ENCODE results near the gene SORL1.
A peak's percentile ranks its signal among the peaks of the same experiment; 100 is the strongest.
"Not testable (repeated sequence)": the region's sequence is repeated elsewhere in the genome, so short reads cannot be mapped to it uniquely, and the experiment has no call there.

The SORL1 gene, protein sequence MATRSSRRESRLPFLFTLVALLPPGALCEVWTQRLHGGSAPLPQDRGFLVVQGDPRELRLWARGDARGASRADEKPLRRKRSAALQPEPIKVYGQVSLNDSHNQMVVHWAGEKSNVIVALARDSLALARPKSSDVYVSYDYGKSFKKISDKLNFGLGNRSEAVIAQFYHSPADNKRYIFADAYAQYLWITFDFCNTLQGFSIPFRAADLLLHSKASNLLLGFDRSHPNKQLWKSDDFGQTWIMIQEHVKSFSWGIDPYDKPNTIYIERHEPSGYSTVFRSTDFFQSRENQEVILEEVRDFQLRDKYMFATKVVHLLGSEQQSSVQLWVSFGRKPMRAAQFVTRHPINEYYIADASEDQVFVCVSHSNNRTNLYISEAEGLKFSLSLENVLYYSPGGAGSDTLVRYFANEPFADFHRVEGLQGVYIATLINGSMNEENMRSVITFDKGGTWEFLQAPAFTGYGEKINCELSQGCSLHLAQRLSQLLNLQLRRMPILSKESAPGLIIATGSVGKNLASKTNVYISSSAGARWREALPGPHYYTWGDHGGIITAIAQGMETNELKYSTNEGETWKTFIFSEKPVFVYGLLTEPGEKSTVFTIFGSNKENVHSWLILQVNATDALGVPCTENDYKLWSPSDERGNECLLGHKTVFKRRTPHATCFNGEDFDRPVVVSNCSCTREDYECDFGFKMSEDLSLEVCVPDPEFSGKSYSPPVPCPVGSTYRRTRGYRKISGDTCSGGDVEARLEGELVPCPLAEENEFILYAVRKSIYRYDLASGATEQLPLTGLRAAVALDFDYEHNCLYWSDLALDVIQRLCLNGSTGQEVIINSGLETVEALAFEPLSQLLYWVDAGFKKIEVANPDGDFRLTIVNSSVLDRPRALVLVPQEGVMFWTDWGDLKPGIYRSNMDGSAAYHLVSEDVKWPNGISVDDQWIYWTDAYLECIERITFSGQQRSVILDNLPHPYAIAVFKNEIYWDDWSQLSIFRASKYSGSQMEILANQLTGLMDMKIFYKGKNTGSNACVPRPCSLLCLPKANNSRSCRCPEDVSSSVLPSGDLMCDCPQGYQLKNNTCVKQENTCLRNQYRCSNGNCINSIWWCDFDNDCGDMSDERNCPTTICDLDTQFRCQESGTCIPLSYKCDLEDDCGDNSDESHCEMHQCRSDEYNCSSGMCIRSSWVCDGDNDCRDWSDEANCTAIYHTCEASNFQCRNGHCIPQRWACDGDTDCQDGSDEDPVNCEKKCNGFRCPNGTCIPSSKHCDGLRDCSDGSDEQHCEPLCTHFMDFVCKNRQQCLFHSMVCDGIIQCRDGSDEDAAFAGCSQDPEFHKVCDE (N-terminal part only)

DNA sequence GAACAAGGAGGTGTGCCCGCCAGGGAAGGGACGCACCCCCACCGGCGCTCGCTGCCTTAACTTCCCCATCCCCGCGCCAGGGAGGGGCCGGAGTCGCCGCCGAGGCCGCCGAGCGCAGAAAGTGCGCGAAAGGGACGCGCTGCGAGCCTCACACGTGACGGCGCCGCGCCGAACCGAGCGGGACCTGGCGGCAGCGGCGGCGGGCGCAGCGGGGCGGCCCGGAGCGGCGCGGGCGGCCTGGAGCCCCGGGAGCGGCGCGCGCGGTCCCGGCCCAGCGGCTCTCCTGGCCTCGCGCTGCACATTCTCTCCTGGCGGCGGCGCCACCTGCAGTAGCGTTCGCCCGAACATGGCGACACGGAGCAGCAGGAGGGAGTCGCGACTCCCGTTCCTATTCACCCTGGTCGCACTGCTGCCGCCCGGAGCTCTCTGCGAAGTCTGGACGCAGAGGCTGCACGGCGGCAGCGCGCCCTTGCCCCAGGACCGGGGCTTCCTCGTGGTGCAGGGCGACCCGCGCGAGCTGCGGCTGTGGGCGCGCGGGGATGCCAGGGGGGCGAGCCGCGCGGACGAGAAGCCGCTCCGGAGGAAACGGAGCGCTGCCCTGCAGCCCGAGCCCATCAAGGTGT is at the start of gene SORL1:
Gene SORL1 (plus strand): TSS at position 329 of the 623 bp plus-strand sequence. CDS start 18 bp downstream, at position 347.
- DNase-seq (ENCODE audit: low read depth in 2 of 2), result peak; percentile 63 to 70

DNA sequence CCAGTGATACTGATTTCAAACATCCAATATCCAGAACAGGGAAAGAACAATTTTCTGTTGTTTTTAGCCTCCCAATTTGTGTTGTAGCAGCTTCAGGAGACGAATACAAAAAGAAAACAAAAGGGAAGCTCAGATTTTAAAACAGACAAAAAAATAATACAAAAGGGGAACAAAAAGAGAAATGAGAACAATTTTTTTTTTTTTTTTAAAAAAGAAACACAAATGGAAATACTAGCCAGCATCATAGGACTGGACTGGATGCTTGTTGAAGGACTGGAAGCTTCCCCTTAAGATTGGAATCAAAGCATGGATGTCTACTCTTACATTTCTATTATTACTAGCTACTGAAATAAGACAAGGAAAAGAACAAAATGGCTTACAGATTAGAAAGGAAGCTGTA is 46.5 kb upstream of the SORL1 start:
- no peak for DNase-seq (ENCODE audit: low read depth in 2 of 2)

DNA sequence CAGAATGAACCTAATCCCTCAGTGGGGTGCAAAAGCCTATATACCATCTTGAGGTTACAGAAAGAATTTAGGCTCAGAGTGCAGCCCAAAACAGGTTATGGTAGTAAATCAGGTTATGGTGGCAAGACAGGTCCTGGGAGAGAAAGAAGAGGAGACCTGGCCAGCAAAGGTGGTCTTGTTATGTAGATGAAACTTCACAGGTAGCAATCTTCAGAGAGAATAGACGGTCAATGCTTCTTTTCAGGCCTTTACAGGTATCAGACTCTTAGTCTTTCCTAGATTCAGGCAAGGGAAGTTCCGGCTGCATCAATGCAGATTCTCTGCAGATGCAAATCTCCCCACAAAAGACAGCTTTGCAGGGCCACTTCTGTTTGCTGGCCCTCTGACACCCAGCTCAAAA is 45.8 kb upstream of the SORL1 start:
- DNase-seq (ENCODE audit: low read depth in 2 of 2), result no peak

DNA sequence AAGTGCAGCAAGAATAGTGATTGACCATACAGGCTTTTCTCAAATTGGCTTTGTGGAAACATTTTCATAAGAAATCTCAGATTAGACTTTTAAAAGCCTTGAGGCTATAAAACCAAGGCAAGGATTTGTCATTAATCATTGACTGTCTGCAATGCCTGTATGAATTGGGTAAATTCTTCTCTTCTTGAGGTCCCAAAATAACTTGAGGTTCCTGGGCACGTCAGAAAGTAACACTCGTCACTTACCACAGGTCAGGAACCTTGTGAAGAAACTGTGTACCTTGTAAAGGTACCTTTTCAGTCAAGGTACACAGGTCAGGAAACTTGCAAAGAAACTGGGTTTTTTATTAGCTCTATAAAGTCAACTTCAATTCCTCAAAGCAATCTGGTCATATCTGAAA is 43.3 kb upstream of the SORL1 start:
- no peak for DNase-seq (ENCODE audit: low read depth in 2 of 2)

DNA sequence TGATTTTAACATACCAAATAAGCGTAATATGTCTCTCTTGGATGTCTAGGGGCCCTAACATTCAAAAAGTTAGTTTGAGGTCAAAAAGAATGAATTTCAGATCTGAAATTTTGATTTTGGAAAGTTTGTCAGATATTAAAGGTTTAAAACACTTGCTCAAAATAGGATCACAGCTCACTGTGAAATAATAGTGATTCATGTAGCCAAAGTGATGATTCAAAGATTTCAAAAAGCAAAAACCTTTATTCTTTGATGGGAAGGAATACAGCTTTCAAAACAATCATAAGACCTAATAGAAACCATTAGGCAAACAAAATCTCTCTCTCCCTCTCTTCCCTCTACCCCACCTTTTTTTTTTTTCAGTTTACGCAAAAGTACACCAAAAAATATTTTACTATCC is 42.1 kb upstream of the SORL1 start:
- not testable (repeated sequence) for DNase-seq (ENCODE audit: low read depth in 2 of 2)

DNA sequence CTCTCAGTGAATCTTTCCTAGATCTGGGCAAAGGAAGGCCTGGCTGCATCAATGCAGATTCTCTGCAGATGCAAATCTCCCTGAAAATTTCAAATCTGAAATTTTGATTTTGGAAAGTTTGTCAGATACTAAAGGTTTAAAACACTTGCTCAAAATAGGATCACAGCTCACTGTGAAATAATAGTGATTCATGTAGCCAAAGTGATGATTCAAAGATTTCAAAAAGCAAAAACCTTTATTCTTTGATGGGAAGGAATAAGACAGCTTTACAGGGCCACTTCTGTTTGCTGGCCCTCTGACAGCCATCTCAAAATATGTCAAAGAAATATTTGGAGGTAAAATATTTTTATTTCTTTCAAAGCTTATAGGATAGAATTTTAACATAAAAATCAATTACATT is 40.8 kb upstream of the SORL1 start:
- DNase-seq (ENCODE audit: low read depth in 2 of 2), result not testable (repeated sequence)

DNA sequence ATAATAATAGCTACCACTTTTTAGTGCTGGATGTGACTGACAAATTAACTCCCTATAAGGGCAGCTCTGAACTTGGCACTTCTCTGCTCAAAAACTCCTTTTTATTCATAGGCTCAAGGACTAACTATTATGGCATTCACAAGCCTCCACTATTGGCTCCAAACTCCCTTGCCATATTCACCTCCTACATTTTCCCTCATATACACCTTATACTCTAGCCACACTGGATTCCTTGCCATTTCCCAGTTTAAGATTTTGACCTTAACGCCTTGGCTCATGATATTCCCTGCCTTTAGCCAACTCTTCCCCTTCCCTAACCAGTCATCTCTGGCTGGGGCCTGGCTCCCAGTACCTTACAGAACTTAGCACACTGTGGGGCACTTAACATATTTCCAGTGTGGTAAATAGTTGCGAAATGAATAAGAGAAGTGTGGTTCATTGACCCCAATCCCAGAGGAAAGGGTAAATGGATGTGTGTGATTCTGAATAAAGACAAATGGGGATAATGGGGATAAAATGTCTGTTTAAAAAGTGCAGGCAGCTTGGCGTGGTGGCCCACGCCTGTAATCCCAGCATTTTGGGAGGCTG is 40.0 kb upstream of the SORL1 start:
- DNase-seq (ENCODE audit: low read depth in 2 of 2), result no peak

DNA sequence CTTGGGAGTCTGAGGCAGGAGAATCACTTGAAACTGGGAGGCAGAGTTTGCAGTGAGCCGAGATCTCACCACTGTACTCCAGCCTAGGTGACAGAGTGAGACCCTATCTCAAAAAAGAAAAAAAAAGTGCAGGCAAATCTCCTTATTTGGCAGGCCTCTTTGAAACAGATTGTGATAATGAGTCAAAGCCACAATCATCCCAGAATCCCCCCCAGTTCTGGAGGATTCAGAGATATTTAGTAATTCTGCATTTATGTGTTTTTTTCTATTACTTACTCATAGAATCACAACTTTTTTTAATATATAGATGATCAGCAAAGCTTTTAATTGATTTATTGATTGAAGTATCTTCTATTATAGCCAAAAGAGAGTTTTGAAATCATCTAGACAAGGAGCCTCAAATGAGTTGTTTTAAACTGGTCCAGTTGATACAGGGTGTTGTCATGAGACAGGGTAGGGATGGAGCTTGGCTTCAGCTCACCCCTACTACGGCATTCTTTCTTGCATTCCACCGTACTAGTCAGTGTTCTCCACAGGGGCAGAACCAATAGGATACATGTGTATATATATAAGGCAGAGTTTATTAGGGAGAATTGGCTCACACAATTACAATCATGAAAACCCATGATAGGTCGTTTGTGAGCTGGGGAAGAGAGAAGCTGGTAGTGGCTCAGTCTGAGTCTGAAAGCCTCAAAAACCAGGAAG is 39.3 kb upstream of the SORL1 start:
- no peak for DNase-seq (ENCODE audit: low read depth in 2 of 2)

DNA sequence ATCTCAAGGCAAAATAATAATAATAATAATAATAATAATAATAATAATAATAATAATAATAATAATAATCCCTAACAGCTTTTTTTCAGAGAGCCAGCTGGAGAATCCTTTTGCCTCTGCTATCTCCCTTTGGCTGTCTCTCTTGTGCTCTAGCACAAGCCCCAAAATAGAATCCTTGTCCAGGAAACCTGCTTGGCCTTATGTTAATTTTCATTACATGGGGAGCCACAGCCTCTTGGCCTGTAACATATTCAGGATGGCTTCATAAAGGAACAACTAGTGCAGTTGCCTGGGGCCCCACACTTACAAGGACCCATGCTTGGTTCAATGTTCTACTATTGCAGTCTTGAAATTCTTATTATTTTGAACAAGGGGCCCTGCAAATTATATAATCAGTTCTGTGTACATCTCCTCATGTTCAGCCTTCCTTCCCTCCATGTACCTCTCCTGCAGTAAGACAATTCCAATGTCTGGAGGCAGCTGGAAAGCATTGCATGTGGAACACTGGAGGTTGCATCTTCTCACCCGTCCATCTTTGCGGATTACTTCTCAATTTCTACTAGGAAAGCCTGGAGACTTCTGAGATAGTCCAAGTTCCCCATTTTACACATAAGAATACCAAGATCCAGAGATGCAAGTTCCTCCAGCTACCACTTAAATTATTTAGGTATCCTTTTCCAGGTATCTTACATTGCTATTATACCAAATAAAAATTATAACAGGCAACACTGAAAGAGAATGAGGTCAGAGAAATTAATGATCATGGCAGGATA is 37.8 kb upstream of the SORL1 start:
- no peak for DNase-seq (ENCODE audit: low read depth in 2 of 2)

DNA sequence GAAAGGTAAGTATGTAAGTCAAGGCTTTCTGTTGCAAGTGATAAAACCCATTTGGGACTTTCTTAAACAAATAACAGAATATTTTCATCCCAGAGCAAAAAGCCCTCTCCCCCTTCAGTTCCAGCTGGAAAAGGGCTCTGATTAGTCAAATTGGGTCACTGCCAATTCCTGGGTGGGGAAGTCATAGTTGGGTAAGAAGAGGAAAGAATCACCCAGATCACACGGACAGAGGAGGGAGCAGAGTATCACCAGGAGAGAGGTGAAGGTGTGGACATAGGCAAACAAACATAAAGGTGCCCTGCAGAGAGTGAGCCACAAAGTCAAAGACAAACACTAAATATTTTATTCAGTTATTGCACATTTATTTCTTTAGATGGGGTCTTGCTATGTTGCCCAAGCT is 36.3 kb upstream of the SORL1 start:
- no peak for DNase-seq (ENCODE audit: low read depth in 2 of 2)

DNA sequence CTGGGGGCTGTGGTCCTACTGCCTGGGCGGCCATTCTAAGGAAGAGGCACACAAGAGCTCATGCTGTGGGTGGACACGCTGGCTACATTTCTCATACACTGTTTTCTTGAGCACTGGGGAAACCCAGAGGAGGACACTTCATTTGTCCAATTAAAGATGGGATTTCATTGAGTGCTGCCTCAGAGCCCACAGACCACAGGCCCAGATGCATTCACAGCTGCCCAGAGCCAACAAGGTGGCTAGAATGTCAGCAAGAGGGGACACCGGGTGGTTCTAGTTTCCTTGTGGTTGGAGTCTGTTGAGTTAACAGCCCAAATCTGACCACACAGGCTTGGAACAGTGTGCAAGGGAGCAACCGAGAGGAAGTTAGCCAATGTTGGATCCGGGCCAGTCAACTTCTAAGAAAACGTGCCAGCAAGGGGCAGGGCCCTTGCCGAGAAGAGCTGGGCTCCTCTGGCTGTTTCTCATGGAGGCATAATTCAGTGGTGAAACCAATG is 35.0 kb upstream of the SORL1 start:
- peak; percentile 17 to 51 for DNase-seq (ENCODE audit: low read depth in 2 of 2)

DNA sequence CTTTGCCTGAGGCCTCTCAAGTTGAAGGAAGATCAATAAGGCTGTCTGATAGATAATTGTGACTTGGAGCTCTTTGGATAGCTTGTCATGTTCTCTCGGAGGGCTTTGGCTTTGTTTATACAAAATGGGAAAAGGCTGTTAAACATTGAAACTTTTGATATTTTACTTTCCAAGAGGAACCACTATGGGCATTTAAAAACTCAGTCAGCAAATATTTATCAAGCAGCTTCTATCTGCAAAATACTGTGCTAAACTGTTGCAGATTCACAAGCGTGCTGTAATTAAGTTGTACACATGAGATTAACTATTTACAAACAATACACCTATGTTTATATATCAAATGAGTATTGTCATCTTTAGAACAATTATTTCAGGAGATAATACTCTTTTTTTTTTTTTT is 34.5 kb upstream of the SORL1 start:
- DNase-seq (ENCODE audit: low read depth in 2 of 2), result no peak

DNA sequence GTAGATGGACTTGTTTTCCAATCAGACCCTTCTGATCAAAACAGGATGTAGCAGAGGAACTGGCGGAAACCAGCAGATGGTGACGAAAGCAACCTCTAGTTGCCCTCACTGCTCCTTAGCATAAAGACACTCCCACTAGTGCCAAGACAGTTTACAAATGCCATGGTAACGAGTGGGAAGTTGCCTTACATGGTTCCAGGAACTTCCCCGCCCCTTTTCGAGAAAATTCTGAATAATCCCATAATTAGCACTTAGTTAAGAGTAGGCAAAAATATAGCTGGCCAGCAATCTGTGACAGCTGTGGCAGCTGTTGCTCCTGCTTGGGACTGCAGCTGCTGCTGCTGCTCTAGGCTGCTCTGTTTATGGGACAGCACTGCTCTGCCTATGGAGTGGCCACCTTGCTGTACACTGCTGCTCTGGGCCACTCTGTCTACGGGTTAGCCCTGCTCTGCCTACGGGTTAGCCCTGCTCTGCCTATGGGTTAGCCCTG is 33.4 kb upstream of the SORL1 start:
- DNase-seq (ENCODE audit: low read depth in 2 of 2), result no peak

DNA sequence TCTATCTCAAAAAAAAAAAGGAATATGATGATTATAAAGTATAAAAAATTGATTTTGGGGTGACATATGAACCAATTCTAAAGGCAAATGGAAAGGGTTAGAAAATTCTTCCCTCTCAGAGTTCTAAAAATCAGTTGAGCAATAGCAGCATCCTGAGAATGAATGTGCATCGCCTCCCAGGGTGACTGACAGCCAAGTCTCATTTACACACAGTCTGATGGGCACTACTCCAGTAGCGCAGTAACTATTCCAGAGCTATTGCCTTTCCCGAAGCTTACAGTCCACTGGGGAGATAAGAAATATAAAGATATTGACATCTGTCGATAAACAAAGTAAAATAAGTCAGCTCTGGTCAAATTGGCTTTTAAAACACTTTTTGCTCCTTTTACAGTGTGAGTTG is 32.3 kb upstream of the SORL1 start:
- DNase-seq (ENCODE audit: low read depth in 2 of 2), result no peak

DNA sequence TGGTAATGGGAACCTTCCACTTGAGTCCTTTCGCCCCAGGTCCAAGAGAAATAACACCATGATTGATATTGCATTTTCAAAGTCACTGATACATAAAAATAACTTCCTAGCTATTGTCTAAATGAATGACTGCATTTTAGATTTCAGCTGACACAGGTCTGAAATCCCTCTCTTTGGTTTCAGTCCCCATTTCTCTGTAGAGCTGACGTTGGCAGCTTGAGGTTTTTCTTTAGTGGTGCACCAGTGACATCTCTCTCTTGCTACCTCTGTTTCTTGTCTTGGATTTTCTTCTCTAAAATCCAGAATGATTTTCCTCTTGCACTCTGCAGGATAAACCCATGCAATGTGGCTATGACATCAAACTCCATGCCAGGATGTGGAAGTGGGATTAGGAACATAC is 31.7 kb upstream of the SORL1 start:
- DNase-seq (ENCODE audit: low read depth in 2 of 2), result no peak

DNA sequence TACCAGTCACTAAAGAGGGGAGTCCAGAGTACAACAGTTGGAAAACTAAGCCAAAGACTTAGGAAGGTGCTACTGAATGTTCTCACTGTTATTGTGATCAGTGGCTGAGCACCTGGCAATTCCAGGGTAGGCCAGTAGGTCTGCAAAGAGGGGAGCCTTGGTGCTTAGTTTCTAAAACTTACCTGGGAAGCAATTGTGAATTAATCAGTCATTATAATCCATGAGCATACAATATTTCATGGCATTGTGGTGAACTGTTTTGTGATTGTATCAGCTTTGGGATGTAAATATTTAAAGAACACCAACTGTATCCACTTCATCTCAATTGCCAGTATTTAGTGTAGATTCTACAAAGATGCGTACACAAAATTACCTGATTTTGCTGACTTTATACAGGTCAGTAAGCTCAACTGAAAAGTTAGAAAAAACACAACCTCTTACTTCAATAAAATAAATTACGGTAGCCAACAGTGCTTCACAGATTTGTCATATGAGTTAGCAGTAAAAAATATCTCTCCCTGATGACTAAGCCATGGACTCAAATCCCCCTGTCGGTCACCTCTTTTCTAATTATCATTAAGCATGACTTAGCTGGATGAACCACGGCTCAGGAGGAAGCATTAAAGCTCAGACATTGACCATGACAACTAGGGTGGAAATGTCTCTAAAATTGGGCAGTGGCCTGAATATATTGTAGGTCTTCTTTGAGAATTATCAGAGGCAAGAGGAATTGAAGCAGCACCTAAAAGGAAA is 30.8 kb upstream of the SORL1 start:
- DNase-seq (ENCODE audit: low read depth in 2 of 2), result no peak

DNA sequence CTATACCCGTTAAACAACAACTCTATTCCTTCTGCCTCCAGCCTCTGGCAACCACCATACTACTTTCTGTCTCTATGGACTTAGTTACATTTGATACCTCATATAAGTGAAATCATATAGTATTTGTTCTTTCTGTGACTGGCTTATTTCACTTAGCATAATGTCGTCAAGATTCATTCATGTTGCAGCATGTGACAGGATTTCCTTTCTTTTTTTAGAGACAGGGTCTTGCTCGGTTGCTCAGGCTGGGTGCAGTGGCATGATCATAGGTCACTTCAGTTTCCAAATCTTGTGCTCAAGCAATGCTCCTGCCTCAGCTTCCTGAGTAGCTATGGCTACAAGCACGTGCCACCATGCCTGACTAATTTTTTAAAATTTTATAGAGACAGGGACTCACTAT is 29.4 kb upstream of the SORL1 start:
- no peak for DNase-seq (ENCODE audit: low read depth in 2 of 2)

DNA sequence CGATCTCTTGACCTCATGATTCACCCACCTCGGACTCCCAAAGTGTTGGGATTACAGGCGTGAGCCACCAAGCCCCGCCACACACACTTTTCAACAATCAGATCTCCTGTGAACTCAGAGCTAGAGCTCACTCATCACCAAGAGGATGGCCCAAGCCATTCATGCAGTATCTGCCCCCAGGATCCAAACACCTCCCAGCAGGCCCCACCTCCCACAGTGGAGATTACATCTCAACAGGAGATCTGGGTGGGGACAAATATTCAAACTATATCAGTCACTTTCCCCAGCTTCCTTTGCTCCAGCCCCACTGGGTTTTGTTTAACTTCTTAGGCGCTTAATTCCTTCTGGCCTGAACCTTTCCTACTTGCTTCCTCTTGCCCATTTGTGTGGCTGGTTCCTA is 26.3 kb upstream of the SORL1 start:
- DNase-seq (ENCODE audit: low read depth in 2 of 2), result no peak
